MCF 10A (cell line): ENCODE results near the gene RIPOR3. TPM values are rescaled to one million over a fixed set of nuclear protein-coding genes. Genes with fewer than 3 reads are reported as not detected.
A peak's percentile ranks its signal among the peaks of the same experiment; 100 is the strongest.

Experiments
- BruUV-seq: library from RNA; stranded (reverse); fragments of 400-500 nt; replicated peaks from 2 replicates; lab custom pipeline; 2021; lab: Mats Ljungman, UMichigan
- CTCF ChIA-PET: fragments of 300-600 bp; sonication (Branson Sonifier 250); formaldehyde crosslinking; extraction: SDS; loops from one replicate; lab custom pipeline; 2021; ENCODE audit warnings: antibody characterized with exemption, inconsistent platforms; lab: Yijun Ruan, JAX
- POLR2A ChIA-PET: fragments of 300-600, 350-650 bp; sonication (Branson Sonifier 250); formaldehyde crosslinking; extraction: SDS; loops from one replicate; lab custom pipeline; 2020; ENCODE audit warnings: antibody characterized with exemption, inconsistent platforms; lab: Yijun Ruan, JAX
- DNase-seq: peaks from one replicate; pipeline ENCODE4 v3.0.0-alpha.2; 2018; ENCODE audit not compliant: unreplicated experiment
- H3K27ac Mint-ChIP-seq: one replicate; pipeline ENCODE4 v1.8.0; 2022; ENCODE audit warnings: mild to moderate bottlenecking, low read depth, mixed read lengths; ENCODE audit not compliant: unreplicated experiment
- H3K27me3 Mint-ChIP-seq: one replicate; pipeline ENCODE4 v1.8.0; 2022; ENCODE audit warnings: mixed read lengths; ENCODE audit not compliant: insufficient read depth, unreplicated experiment
- H3K36me3 Mint-ChIP-seq: one replicate; pipeline ENCODE4 v1.8.0; 2022; ENCODE audit warnings: mild to moderate bottlenecking, moderate library complexity, mixed read lengths; ENCODE audit not compliant: insufficient read depth, unreplicated experiment
- H3K4me1 Mint-ChIP-seq: one replicate; pipeline ENCODE4 v1.8.0; 2022; ENCODE audit warnings: mixed read lengths; ENCODE audit not compliant: insufficient read depth, unreplicated experiment
- H3K4me3 Mint-ChIP-seq: one replicate; pipeline ENCODE4 v1.8.0; 2022; ENCODE audit warnings: mild to moderate bottlenecking, moderate library complexity, mixed read lengths; ENCODE audit not compliant: unreplicated experiment
- H3K9me3 Mint-ChIP-seq: one replicate; pipeline ENCODE4 v1.8.0; 2022; ENCODE audit warnings: mixed read lengths; ENCODE audit not compliant: unreplicated experiment
- CTCF ChIP-seq: fragments of 200-600 bp; IDR thresholded peaks from one replicate; pipeline ENCODE4 v1.8.0; 2022; ENCODE audit warnings: antibody characterized with exemption, mild to moderate bottlenecking; ENCODE audit not compliant: unreplicated experiment
- intact Hi-C: fragments of 100-400 bp; cut with micrococcal nuclease; formaldehyde crosslinking; loops from 2 replicates; pipeline ENCODE4 v1.14.1; 2022
- total RNA-seq: library from RNA; stranded (reverse); gene quantifications from 2 replicates; pipeline ENCODE4 v1.2.3, GENCODE V29; 2022

Gene RIPOR3
- total RNA-seq, 1 experiment from 2014 or later = not detected

- ChIA-PET POLR2A (interaction anchor here (0.5 to 9.9 kb wide), 28 partner anchors 11 to 396 kb away, joined by 3 to 146 read pairs (median 4); partner anchors contain the start of gene PTPN1), CTCF (interaction anchor here (0.6 to 4.4 kb wide), 14 partner anchors 12 to 404 kb away, joined by 3 to 17 read pairs (median 4); no protein-coding TSS in a partner anchor)
- H3K27me3 Mint-ChIP-seq = no peaks in the 10 kb centered on the region
- TSS peak; percentile 29 for BruUV-seq
- peak overlapping the region; percentile 55 for H3K4me3 Mint-ChIP-seq
- H3K36me3 Mint-ChIP-seq = peaks cover 61% of the 10 kb centered on the region
- peaks cover 47% of the 10 kb centered on the region for H3K4me1 Mint-ChIP-seq
- intact Hi-C loops = no loop called here
- no peaks in the 10 kb centered on the region for H3K9me3 Mint-ChIP-seq
- TF ChIP-seq CTCF = no peak
- DNase-seq = peak; percentile 89
- peak overlapping the region; percentile 97 for H3K27ac Mint-ChIP-seq
Measured at GRCh38 chr20:50561379-50562078, 129.8 kb downstream of the RIPOR3 start.

DNA sequence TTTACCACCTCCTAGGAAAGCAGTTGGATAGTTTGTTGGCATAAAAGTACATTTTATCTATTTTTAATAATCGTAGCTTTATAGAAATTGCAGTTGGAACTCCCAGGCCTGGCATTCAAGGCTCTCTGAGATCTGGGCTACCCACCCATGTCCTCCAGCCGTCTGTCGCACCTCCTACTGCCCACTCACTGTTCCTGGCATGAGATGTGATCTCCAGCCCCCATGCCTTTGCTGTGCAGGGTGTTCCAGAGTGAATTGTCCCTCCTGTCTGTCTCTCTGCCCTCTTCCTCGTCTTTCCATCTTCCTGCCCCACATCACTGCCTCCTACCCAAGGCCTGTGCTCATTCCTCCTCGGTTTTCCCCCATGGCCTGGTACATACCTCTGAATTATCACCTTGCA, 130.5 kb downstream of the RIPOR3 start:
- POLR2A ChIA-PET = interaction anchor here (0.5 to 9.9 kb wide), 22 partner anchors 9 to 372 kb away, joined by 3 to 146 read pairs (median 5); partner anchors contain the start of gene PTPN1

GRCh38 chr20:50559856-50560638, 131.3 kb downstream of the RIPOR3 start:
- Mint-ChIP-seq H3K9me3 (no peaks in the 10 kb centered on the region), H3K4me3 (no peak overlapping the region), H3K36me3 (peaks cover 55% of the 10 kb centered on the region), H3K27ac (peak overlapping the region; percentile 89), H3K27me3 (no peaks in the 10 kb centered on the region), H3K4me1 (peaks cover 45% of the 10 kb centered on the region)
- DNase-seq = no peak
- intact Hi-C loops = no loop called here
- CTCF ChIA-PET = interaction anchor here (0.6 to 1.4 kb wide), 10 partner anchors 15 to 609 kb away, joined by 3 to 5 read pairs (median 4); no protein-coding TSS in a partner anchor
- POLR2A ChIA-PET = interaction anchor here (0.6 to 9.9 kb wide), 12 partner anchors 9 to 203 kb away, joined by 3 to 146 read pairs (median 8); partner anchors contain the start of gene PTPN1
- no peak for TF ChIP-seq CTCF
- no TSS peak for BruUV-seq

More for the DNA sequence above, 130.5 kb downstream of the RIPOR3 start:
- H3K4me1 Mint-ChIP-seq = peaks cover 45% of the 10 kb centered on the region
- peak overlapping the region; percentile 97 for H3K27ac Mint-ChIP-seq
- no peak for TF ChIP-seq CTCF
- no TSS peak for BruUV-seq
- H3K27me3 Mint-ChIP-seq = no peaks in the 10 kb centered on the region
- DNase-seq = peak; percentile 21
- H3K9me3 Mint-ChIP-seq = no peaks in the 10 kb centered on the region
- intact Hi-C loops = no loop called here
- H3K4me3 Mint-ChIP-seq = peak overlapping the region; percentile 55
- CTCF ChIA-PET = interaction anchor here (0.6 to 2.6 kb wide), 10 partner anchors 11 to 188 kb away, joined by 3 to 15 read pairs (median 4); no protein-coding TSS in a partner anchor
- peaks cover 61% of the 10 kb centered on the region for H3K36me3 Mint-ChIP-seq
